T-helper 1 cell treated with Interleukin-12 subunit alpha and Interleukin-12 subunit beta and Interleukin-4 antibody, amounts not matched to agents 30 μg/mL and 1 μg/mL, for 36 hours (primary cell): ENCODE measurements around the gene USP1.

Experiments used
- H3K27ac Mint-ChIP-seq: one replicate; pipeline ENCODE4 v1.8.0; 2021; ENCODE audit warnings: mild to moderate bottlenecking, mixed read lengths
- H3K27me3 Mint-ChIP-seq: one replicate; pipeline ENCODE4 v1.8.0; 2021; ENCODE audit warnings: low read depth, mixed read lengths
- H3K36me3 Mint-ChIP-seq: one replicate; pipeline ENCODE4 v1.8.0; 2021; ENCODE audit warnings: low read depth, mixed read lengths
- H3K4me1 Mint-ChIP-seq: one replicate; pipeline ENCODE4 v1.8.0; 2021; ENCODE audit warnings: low read depth, mixed read lengths
- H3K4me3 Mint-ChIP-seq: one replicate; pipeline ENCODE4 v1.8.0; 2021; ENCODE audit warnings: mild to moderate bottlenecking, moderate library complexity, mixed read lengths
- H3K9me3 Mint-ChIP-seq: one replicate; pipeline ENCODE4 v1.8.0; 2021; ENCODE audit warnings: mixed read lengths

Gene USP1

DNA sequence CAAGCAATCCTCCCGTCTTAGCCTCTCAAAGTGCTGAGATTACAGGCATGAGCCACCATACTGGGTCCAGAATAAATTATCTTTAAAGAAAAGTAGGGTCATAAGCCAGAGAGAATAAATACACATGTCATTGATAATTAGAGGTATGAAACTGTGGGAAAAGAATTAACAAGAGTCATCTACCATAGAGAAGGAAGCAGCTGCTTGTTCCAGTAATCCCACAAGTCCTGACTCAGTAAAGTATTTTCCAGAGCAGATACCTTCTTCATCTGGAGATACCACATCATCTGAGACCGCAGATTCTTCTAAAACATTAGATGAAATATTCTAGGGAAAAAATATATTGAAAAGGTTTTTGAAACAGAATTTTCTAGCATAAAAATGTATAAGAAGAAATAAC lies 55.7 kb downstream of the USP1 start:
- Mint-ChIP-seq H3K27me3 (no peaks in the 10 kb centered on the region), H3K27ac (no peak overlapping the region), H3K36me3 (no peaks in the 10 kb centered on the region), H3K4me1 (no peaks in the 10 kb centered on the region), H3K9me3 (no peaks in the 10 kb centered on the region), H3K4me3 (no peak overlapping the region)

DNA sequence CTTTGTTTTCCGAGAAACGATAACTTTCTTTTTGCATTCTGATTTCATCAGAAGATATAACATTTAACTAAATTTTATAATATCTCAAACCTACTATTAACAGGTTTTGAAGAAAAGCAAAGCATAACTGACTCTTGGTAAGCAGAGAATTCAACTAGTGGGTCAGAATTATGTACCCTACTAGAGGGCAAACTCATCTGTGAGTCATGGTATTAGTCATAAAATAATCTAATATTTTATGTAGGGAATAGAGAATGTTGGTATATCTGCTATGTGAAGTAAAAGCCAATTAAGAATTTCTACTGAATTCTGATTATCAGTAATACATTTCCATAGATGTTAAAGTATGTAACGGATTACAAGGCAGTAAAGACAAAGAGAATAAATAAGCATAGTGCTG lies 56.8 kb downstream of the USP1 start:
- Mint-ChIP-seq H3K4me1 (no peaks in the 10 kb centered on the region), H3K27ac (no peak overlapping the region), H3K9me3 (no peaks in the 10 kb centered on the region), H3K27me3 (no peaks in the 10 kb centered on the region), H3K4me3 (no peak overlapping the region), H3K36me3 (no peaks in the 10 kb centered on the region)

DNA sequence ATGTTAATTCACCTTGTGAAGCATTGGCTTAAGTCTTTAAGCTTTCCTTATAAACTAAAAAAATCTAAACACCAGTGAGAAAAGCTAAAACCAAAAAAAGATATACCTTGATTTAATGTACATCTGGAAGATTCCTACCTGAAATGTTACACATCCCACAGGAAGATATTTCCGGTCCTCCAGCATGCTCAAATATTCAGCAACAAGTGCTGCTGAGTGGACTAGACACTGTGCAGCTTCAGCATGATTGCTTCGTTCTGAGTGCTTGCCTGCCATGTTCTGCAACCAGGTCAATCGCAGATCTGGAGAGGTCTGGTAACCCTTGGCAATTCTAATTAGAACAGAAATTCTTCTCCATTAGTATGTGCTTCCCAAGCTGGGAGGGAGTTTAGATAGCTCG lies 57.3 kb downstream of the USP1 start:
- H3K9me3 Mint-ChIP-seq: no peaks in the 10 kb centered on the region
- no peak overlapping the region for H3K4me3 Mint-ChIP-seq
- H3K36me3 Mint-ChIP-seq: no peaks in the 10 kb centered on the region
- H3K27ac Mint-ChIP-seq: no peak overlapping the region
- H3K4me1 Mint-ChIP-seq: no peaks in the 10 kb centered on the region
- H3K27me3 Mint-ChIP-seq: no peaks in the 10 kb centered on the region

DNA sequence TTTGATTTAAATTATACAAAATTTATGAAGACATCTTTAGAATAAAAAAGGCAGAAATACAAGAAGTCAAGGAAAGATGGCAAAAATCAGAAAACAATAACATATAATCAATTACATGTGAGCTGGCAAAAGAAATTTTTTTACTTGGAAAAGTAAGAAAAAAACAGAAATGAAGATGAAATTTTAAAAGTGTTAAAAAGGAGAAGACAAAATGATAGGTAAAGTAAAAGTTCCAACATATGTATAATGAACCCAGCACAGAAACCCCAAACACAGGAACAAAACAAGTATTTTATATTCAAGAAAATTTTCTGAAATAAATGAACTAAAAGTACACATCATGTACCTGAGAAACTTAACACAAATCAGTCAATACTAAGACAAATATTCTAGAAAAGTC lies 63.4 kb downstream of the USP1 start:
- Mint-ChIP-seq H3K27me3 (no peaks in the 10 kb centered on the region), H3K4me1 (no peaks in the 10 kb centered on the region), H3K9me3 (no peaks in the 10 kb centered on the region), H3K36me3 (no peaks in the 10 kb centered on the region), H3K27ac (no peak overlapping the region), H3K4me3 (no peak overlapping the region)
